Neural cell (in vitro differentiated cells): Measurements from ENCODE around the gene PRMT9. TPM values are rescaled to one million over a fixed set of nuclear protein-coding genes. Genes with fewer than 3 reads are reported as not detected.

Experiments used
- H2AFZ ChIP-seq: fragments of 200-600, 300-800 bp; sonication (generic), shearing (Covaris generic); 2 replicates; pipeline ENCODE4 v1.6.0; 2014; ENCODE audit warnings: low read depth, mild to moderate bottlenecking, antibody characterized with exemption, low read length, moderate library complexity
- H3F3A ChIP-seq: fragments of 200-600 bp; shearing (Covaris generic); 2 replicates; pipeline ENCODE4 v1.6.1; 2016; ENCODE audit warnings: mild to moderate bottlenecking, moderate library complexity, mixed read lengths, antibody characterized with exemption, low read length; ENCODE audit not compliant: insufficient read depth, poor library complexity, severe bottlenecking
- H3K27ac ChIP-seq: fragments of 200-600, 300-800 bp; sonication (generic), shearing (Covaris generic); 2 replicates; pipeline ENCODE4 v1.5.1; 2014; ENCODE audit warnings: mild to moderate bottlenecking, low read length, moderate library complexity
- H3K27me3 ChIP-seq: fragments of 300-800, 200-600 bp; sonication (generic), shearing (Covaris generic); 2 replicates; pipeline ENCODE4 v1.6.0; 2014; ENCODE audit warnings: mild to moderate bottlenecking, low read depth, low read length, moderate library complexity; ENCODE audit not compliant: insufficient read depth
- H3K36me3 ChIP-seq: fragments of 300-800, 200-600 bp; sonication (generic), shearing (Covaris generic); 2 replicates; pipeline ENCODE4 v1.5.1; 2014; ENCODE audit warnings: mild to moderate bottlenecking, antibody characterized with exemption, low read length, moderate library complexity; ENCODE audit not compliant: insufficient read depth
- H3K4me2 ChIP-seq: fragments of 300-800, 200-600 bp; sonication (generic), shearing (Covaris generic); 2 replicates; pipeline ENCODE4 v1.6.0; 2014; ENCODE audit warnings: mild to moderate bottlenecking, low read length
- H3K4me3 ChIP-seq: fragments of 300-800, 200-600 bp; sonication (generic), shearing (Covaris generic); 2 replicates; pipeline ENCODE4 v1.5.1; 2014; ENCODE audit warnings: mild to moderate bottlenecking, low read length, moderate library complexity
- H3K79me2 ChIP-seq: fragments of 200-600 bp; shearing (Covaris generic); replicated peaks from 2 replicates; pipeline ENCODE4 v1.6.0; 2014; ENCODE audit warnings: mild to moderate bottlenecking, low read length, moderate library complexity; ENCODE audit not compliant: insufficient read depth
- H3K9ac ChIP-seq: fragments of 300-800, 200-600 bp; sonication (generic), shearing (Covaris generic); 2 replicates; pipeline ENCODE4 v1.6.1; 2016; ENCODE audit warnings: mild to moderate bottlenecking, low read length, mixed read lengths
- H3K9me2 ChIP-seq: fragments of 200-600 bp; shearing (Covaris generic); 2 replicates; pipeline ENCODE4 v1.6.1; 2016; ENCODE audit warnings: mild to moderate bottlenecking, low read length, mixed read lengths; ENCODE audit not compliant: insufficient read depth
- H3K9me3 ChIP-seq: fragments of 200-600, 300-800 bp; sonication (generic), shearing (Covaris generic); 2 replicates; pipeline ENCODE4 v1.6.1; 2016; ENCODE audit warnings: mild to moderate bottlenecking, mixed run types, low read length, moderate library complexity, mixed read lengths
- H4K20me1 ChIP-seq: fragments of 200-600 bp; shearing (Covaris generic); 2 replicates; pipeline ENCODE4 v1.6.1; 2016; ENCODE audit warnings: mild to moderate bottlenecking, mixed run types; ENCODE audit not compliant: insufficient read depth
- EP300 ChIP-seq: fragments of 450-650 bp; conservative IDR thresholded peaks from 2 replicates; pipeline ENCODE4 v1.6.1; 2014; ENCODE audit warnings: antibody characterized with exemption, mild to moderate bottlenecking, moderate library complexity; ENCODE audit not compliant: poor library complexity, severe bottlenecking
- EZH2 ChIP-seq: fragments of 200-600, 300-800 bp; shearing (Covaris generic), sonication (generic); IDR thresholded peaks from 2 replicates; pipeline ENCODE4 v1.6.1; 2014; ENCODE audit warnings: antibody characterized with exemption, low read length, borderline replicate concordance, mild to moderate bottlenecking; ENCODE audit not compliant: insufficient read depth, poor library complexity, severe bottlenecking
- MXI1 ChIP-seq: fragments of 450-650 bp; conservative IDR thresholded peaks from 2 replicates; pipeline ENCODE4 v1.6.1; 2014; ENCODE audit warnings: antibody characterized with exemption, mild to moderate bottlenecking; ENCODE audit not compliant: poor library complexity, severe bottlenecking
- POLR2AphosphoS5 ChIP-seq: IDR thresholded peaks from 2 replicates; pipeline ENCODE4 v1.6.1; 2012
- RAD21 ChIP-seq: fragments of 450-650 bp; conservative IDR thresholded peaks from 2 replicates; pipeline ENCODE4 v1.6.1; 2014; ENCODE audit warnings: antibody characterized with exemption, mild to moderate bottlenecking, moderate library complexity
- REST ChIP-seq: IDR thresholded peaks from 2 replicates; pipeline ENCODE4 v1.6.1; 2012; ENCODE audit warnings: borderline replicate concordance
- SMC3 ChIP-seq: fragments of 450-650 bp; conservative IDR thresholded peaks from 2 replicates; pipeline ENCODE4 v1.6.1; 2014; ENCODE audit warnings: antibody characterized with exemption, mild to moderate bottlenecking, moderate library complexity; ENCODE audit not compliant: poor library complexity
- TAF1 ChIP-seq: IDR thresholded peaks from 2 replicates; pipeline ENCODE4 v1.6.1; 2012; ENCODE audit warnings: low read depth
- polyA plus RNA-seq: library from polyadenylated mRNA; depleted of rRNA; stranded (reverse); fragments of >200 nt; gene quantifications from 2 replicates; pipeline ENCODE4 v1.2.3, GENCODE V29; 2014
- TF ChIP-seq, protein P1 (sequence below): fragments of 450-650 bp; IDR thresholded peaks from 2 replicates; pipeline ENCODE4 v1.5.1; 2014; ENCODE audit warnings: antibody characterized with exemption, mild to moderate bottlenecking, moderate library complexity; ENCODE audit not compliant: poor library complexity, severe bottlenecking

Gene PRMT9
- polyA plus RNA-seq, 1 donor from 2014 or later: 23.6 TPM

GRCh38 chr4:147674496-147674895 is 9.5 kb downstream of the PRMT9 start:
- Histone ChIP-seq H3K9me3 (no peaks in the 10 kb centered on the region), H3K79me2 (no peaks in the 10 kb centered on the region), H3K27me3 (no peaks in the 10 kb centered on the region), H3K9me2 (no peaks in the 10 kb centered on the region), H3K27ac (no peak overlapping the region), H3K36me3 (no peaks in the 10 kb centered on the region), H3K9ac (no peak overlapping the region), H3K4me2 (no peak overlapping the region), H3F3A (no peaks in the 10 kb centered on the region), H3K4me3 (no peak overlapping the region), H2AFZ (no peak overlapping the region), H4K20me1 (no peaks in the 10 kb centered on the region)
- TF ChIP-seq TAF1 (no peak), EZH2 (no peak), SMC3 (no peak), REST (no peak), RAD21 (no peak), EP300 (no peak), MXI1 (no peak), POLR2AphosphoS5 (no peak)
- TF ChIP-seq, protein P1, sequence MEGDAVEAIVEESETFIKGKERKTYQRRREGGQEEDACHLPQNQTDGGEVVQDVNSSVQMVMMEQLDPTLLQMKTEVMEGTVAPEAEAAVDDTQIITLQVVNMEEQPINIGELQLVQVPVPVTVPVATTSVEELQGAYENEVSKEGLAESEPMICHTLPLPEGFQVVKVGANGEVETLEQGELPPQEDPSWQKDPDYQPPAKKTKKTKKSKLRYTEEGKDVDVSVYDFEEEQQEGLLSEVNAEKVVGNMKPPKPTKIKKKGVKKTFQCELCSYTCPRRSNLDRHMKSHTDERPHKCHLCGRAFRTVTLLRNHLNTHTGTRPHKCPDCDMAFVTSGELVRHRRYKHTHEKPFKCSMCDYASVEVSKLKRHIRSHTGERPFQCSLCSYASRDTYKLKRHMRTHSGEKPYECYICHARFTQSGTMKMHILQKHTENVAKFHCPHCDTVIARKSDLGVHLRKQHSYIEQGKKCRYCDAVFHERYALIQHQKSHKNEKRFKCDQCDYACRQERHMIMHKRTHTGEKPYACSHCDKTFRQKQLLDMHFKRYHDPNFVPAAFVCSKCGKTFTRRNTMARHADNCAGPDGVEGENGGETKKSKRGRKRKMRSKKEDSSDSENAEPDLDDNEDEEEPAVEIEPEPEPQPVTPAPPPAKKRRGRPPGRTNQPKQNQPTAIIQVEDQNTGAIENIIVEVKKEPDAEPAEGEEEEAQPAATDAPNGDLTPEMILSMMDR: no peak

- Histone ChIP-seq H3K9me2 (no peaks in the 10 kb centered on the region), H3K4me2 (no peak overlapping the region), H2AFZ (no peak overlapping the region), H3K27ac (no peak overlapping the region), H3K4me3 (no peak overlapping the region), H3F3A (no peaks in the 10 kb centered on the region), H3K9me3 (no peaks in the 10 kb centered on the region), H3K9ac (no peak overlapping the region), H4K20me1 (no peaks in the 10 kb centered on the region), H3K79me2 (no peaks in the 10 kb centered on the region), H3K27me3 (no peaks in the 10 kb centered on the region), H3K36me3 (no peaks in the 10 kb centered on the region)
- TF ChIP-seq MXI1 (no peak), EP300 (no peak), REST (no peak), SMC3 (no peak), TAF1 (no peak), RAD21 (no peak)
These were observed 9.9 kb downstream of the PRMT9 start for GRCh38 chr4:147674073-147674472.
